Anterior cingulate cortex (tissue), 58 donors: Measurements from ENCODE around the gene IL25.
"Not testable (repeated sequence)": the region's sequence is repeated elsewhere in the genome, so short reads cannot be mapped to it uniquely, and the experiment has no call there.

Source experiments
- DNase-seq, 58 donors: peaks; one replicate each; lab custom pipeline; 2025; lab: John Stamatoyannopoulos, UW

Gene IL25

DNA sequence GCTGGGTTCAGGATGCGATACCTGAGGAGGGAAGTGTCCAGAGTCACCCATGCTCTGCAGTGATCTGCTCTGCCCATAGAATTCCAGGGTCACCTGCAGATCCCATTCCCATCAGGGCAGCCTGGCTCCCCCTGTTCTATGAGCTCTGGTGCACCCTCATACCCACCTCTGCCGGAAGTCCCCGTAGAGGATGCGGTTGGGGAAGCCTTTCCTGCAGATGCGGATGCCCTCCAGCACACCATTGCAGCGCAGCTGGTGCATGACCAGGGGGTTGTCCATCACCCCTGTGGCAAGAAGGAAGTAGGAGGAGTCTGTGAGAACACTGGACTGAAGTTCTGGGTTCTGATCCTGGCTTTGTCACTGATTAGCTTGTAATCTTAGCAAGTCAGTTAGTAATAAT, 53.2 kb downstream of the IL25 start:
- DNase-seq, result not testable (repeated sequence)
